H1 (cell line): ENCODE results near the gene CAMTA1. TPM values are rescaled to one million over a fixed set of nuclear protein-coding genes. Genes with fewer than 3 reads are reported as not detected.

Experiments
- EP300 ChIP-seq, 2 experiments: IDR thresholded peaks; 1 replicate in 1 of 2; 2 replicates in 1 of 2; pipeline ENCODE4 v1.6.1; 2011 to 2012; ENCODE audit warnings: low read depth in 2 of 2, low read length in 2 of 2, mild to moderate bottlenecking in 2 of 2, borderline replicate concordance in 1 of 2, inconsistent platforms in 1 of 2, moderate library complexity in 1 of 2
- MAFK ChIP-seq: IDR thresholded peaks from 2 replicates; pipeline ENCODE4 v1.6.1; 2012; ENCODE audit warnings: low read depth, mild to moderate bottlenecking, improper control_type of control experiment, low read length
- PHF8 ChIP-seq: fragments of 200-600 bp; sonication (generic); conservative IDR thresholded peaks from 2 replicates; pipeline ENCODE4 v1.7.1; 2012; ENCODE audit warnings: low read depth, mild to moderate bottlenecking, inconsistent platforms, low read length, moderate library complexity
- POLR2A ChIP-seq, 2 experiments: IDR thresholded peaks; 1 replicate in 1 of 2; 2 replicates in 1 of 2; pipeline ENCODE4 v1.6.1; 2011; ENCODE audit warnings: low read depth in 2 of 2, low read length in 2 of 2, mild to moderate bottlenecking in 2 of 2; ENCODE audit errors: control extremely low read depth in 1 of 2
- RAD21 ChIP-seq, 2 experiments: IDR thresholded peaks in 1 of 2; conservative IDR thresholded peaks in 1 of 2; 2 replicates each; pipeline ENCODE4 v1.6.1; 2011; ENCODE audit warnings: low read depth in 2 of 2, low read length in 2 of 2, improper control_type of control experiment in 1 of 2, inconsistent platforms in 1 of 2, mild to moderate bottlenecking in 1 of 2, moderate library complexity in 1 of 2
- RXRA ChIP-seq: IDR thresholded peaks from 2 replicates; pipeline ENCODE4 v1.6.1; 2011; ENCODE audit warnings: low read depth, mild to moderate bottlenecking, low read length, moderate library complexity; ENCODE audit not compliant: insufficient read depth
- polyA plus RNA-seq, 7 experiments: library from polyadenylated mRNA; depleted of rRNA in 3 of 7; stranded (reverse) in 5 of 7; unstranded in 2 of 7; fragments of >200 nt in 5 of 7; fragments of 200-250 nt in 2 of 7; gene quantifications; 1 replicate in 5 of 7; 2 replicates in 1 of 7; 4 replicates in 1 of 7; pipeline versions ENCODE4 v1.2.1 to v1.2.3, GENCODE V29; 2011 to 2013; ENCODE audit warnings: missing spikeins in 2 of 7, mixed read lengths in 2 of 7
- total RNA-seq: library from RNA; stranded (reverse); fragmentation: NEBNext Ultra II Directional; extraction: Animal tissue kit (Norgen Biotek cat#: 25700); gene quantifications from 2 replicates; pipeline ENCODE4 v1.2.1, GENCODE V29; 2021

CAMTA1 gene
- total and polyA plus RNA-seq, 2 of the 8 experiments (the other 6 are each of a cell fraction or from before 2014, with no cell fraction given), result 65.0 to 119 TPM

DNA sequence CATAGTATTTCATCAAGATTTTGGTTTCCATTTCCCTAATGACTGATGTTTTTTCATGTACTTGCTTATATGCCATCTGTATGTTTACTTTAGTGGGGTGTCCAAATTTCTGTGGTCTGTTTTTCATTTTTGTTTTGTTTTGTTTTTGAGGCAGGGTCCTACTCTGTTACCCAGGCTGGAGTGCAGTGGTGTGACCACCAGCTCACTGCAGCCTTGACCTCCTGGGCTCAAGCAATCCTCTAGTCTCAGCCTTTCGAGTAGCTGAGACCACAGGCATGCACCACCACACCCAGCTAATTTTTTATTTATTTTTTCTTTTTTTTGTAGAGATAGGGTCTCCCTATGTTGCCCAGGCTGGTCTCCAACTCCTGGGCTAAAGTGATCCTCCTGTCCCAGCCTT, 607.9 kb downstream of the CAMTA1 start (continued):
- TF ChIP-seq EP300 (IDR thresholded peaks at IDR 0.05; ENCODE audit: borderline replicate concordance in 1 of 2, low read depth in 2 of 2, low read length in 2 of 2) (no peak), POLR2A (IDR thresholded peaks at IDR 0.05; ENCODE audit: control extremely low read depth in 1 of 2, low read depth in 2 of 2, low read length in 2 of 2) (no peak), RXRA (no peak), MAFK (no peak), RAD21 (IDR thresholded peaks at IDR 0.05 in 1 of 2, conservative IDR thresholded peaks at IDR 0.05 in 1 of 2; ENCODE audit: low read depth in 2 of 2, low read length in 2 of 2) (no peak), PHF8 (no peak)
